Measurements from ENCODE around the gene LASP1NB.

Gene LASP1NB

DNA sequence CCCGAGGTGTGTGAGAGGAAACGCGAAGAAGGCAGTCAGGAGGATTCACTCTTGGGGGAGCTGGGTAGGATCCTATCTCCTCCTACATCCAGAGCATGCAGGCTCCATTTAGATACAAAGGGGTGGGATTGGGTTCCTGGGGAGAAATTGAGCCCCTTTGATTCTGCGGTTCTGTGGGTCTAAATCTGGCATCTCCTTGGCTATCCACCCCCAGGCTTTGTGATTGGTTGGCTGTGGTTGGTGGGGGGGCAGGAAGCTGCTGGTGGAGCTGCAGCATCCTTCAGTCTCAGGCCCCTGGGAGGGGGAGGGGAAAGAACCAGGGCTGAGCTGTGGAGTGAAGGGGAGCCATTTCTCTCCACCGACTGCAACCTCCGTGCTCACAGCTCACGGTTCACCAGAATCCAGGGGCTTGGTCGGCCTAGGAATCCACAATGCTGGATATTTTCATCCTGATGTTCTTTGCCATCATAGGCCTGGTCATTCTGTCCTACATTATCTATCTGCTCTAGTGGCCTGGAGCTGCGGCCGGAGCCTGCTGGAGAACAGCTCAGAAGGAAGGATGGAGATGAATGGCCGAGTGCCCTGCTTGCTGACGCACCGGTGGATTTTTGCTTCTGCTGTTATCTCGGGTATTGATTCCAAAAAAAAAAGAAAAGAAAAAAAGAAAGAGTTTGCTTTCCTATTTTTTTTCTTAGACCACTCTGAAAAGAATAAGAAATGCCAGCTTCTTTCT, at the start of gene LASP1NB:
TSS of gene LASP1NB (plus strand) at position 352 of the 733 bp plus-strand sequence.
- no peak for DNase-seq (ENCODE audit: low read depth in 1 of 2, low spot score in 1 of 2)

DNA sequence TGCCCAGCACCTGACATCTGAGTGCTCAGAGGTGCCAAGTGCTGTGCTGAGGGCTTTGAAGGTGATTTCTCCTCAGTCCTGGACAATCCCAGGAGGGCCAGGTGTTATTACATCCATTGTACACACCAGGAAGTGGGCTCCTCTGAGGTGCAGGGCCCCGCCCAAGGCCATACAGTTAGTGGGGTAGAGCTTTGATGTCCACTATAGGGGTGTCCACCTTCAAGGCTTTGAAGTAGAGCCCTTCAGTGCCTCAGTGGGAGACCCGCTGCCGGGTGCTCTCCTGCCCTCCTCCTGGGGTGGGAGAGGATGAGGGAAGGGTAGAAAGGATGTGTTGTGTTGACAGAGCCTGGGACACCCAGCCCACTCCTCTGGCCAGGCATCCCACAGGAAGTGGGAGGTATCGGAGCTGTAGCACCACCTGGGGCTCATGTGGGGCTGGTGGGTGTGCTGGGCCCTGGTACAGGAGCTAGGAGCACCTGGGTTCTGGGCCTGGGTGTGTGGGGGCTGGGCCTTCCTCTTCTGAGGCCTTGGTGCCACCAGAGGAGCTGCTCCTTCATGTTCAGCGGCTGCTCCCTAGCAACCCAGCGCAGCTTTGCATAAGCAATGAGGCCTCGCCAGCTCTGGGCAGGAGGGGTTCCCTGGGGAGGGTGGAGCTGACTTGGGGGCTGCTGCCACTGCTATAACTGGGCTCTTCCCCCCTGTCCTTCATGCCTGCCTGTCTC, 48.1 kb upstream of the LASP1NB start:
- no peak for DNase-seq (ENCODE audit: low read depth in 1 of 2, low spot score in 1 of 2)

DNA sequence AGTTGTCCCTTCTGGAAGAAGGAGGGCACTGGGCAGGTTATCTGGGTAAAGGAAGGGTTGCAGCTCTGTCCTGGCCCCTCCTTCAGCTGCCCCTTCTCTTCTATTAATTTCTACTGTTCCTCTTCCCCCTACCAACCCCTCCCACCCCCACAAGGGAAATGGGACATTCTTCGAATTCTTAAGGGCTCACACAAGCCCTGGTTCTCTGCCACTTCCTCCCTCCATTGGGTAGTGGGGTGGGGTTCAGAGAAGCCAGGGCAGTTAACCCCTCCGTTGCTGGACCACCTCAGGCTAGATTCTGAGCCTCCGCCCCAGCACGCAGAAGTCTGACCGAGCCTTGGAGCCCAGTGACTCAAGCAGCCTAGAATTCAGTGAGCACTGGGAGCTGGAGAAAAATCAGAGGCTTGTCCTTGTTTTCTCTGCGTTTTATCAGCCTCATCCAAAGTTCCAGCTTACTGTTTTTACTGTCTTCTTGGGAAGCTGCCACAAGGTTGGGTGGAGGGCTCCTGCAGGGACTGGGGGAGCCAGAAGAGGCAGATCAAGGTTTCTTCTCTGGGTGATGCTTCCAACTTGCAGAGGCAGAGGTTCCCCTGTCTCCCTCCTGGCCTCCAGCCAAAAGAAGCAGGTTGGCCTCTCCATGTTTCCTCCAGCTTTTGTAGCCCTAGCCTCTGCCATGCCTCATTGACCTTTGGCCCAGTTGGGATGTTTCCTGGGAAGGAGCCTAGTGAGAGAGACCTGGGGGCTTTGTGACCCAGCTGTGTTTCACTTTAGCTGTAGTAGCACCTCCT, 45.3 kb upstream of the LASP1NB start:
- no peak for DNase-seq (ENCODE audit: low read depth in 1 of 2, low spot score in 1 of 2)

DNA sequence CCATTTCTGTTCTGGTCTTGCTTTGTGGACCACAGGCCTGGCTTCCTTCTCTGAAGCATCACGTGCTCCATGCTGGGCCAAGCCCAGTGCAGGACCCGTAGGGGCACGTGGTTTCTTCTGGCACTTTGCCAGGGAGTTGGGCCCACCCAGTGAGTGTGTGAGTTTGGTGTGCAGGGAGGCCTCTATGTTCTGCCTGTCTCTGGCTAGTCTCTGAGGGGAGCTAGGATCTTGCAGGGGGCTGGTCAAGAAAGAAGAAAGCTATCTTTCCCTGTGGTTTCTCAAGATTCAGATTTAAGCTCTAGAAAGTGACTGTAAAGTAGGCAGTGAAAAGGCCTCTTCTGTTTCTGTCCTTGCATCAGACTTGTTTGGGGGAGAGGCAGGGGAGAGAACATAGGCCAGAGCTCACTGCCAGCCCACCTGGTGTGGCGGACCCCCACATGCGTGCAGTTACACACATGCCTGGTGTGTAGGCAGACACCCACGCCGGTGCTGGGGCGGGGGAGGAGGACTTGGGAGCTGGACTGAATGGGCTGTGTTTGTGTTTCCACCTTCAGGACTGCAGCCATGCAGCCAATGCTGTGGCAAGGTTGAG, 43.7 kb upstream of the LASP1NB start:
- DNase-seq (ENCODE audit: low read depth in 1 of 2, low spot score in 1 of 2) = no peak

DNA sequence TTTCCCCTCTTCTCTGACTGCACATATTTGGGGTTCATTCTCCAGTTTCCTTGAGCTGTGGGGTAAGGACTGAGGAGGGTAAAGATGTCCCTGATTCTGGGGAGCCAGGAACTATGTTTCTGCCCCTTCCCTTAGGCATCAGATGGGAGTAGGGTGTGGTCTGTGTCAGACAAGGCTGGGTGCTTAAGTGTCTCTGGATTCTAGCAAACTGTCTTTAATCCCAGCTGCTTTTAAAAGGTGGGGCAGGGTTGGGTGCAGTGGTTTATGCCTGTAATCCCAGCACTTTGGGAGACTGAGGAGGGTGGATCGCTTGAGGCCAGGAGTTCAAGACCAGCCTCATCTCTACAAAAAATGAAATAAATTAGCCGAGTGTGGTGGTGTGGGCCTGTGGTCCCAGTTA, 42.5 kb upstream of the LASP1NB start:
- DNase-seq (ENCODE audit: low read depth in 1 of 2, low spot score in 1 of 2) = no peak

DNA sequence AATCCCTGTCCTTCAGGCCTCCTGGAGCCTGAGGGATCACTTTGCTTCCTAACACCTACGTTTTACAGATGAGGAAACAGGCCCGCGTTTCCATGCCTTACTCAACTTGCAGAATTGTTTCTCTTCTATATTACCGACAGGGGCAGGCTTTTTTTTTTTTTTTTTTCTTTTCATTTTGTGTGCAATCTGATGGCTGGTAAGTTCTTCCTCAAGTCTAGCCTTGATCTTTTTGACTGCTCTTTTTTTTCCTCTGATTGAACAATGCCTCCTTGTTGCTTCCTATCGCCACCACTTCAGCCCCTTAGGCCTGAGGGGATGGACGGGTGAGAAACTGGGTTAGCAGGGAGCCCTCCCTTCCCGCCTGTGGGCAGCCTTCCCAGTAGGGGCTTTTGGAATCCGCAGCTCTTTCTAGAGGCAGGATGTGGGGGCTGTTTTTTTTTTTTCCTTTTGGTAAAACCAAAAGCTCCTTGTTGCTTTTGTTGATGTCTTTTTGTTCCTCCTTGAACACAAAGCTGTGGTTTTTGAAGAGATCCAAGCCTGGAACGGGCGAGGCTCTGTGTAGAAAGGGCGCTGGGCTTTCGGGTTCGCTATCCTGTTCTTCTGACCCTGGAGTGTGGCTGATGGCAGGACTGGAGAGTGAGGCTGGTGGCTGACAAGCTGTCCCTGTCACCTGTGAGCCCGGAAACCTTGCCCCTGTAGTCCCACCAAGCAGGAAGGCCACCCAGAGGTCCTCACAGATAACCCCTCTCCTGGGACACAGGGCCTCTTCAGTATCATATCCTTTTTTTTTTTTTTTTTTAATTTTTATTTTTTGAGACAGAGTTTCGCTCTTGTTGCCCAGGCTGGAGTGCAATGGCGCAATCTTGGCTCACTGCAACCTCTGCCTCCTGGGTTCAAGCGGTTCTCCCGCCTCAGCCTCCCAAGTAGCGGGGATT, 41.6 kb upstream of the LASP1NB start:
- no peak for DNase-seq (ENCODE audit: low read depth in 1 of 2, low spot score in 1 of 2)

DNA sequence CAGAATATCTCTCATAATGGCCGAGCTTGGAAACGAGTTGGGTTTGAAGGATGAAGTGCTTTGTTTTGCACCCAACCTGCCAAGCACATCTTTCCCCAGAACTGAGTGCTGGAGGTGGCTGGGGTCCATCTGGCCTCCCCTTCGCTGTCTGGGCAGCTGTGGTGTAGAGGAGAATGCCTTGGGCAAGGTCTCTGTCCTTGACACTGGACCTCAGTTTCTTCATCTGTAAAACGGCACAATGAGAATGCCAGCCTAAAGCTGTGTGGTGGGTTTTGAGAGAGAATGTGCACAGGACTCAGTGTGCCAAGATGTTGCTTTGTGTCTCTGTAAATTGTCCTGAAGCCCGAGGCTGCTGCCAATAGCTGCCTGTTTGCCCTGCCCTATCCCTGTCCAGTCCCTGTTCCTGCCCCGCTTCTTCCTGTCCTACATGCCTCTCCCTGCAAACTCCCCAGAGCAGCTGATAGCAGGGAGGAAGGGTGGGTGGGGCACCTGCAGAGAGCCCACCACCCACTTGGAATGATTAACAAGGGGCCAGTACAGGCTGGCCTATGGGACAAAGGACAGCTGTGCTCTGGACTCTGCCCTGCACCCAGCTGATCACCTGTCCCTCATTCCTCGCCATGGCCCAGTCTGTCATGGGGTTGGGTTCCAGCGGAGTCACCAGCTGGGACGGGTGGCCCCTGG, 40.2 kb upstream of the LASP1NB start:
- DNase-seq (ENCODE audit: low read depth in 1 of 2, low spot score in 1 of 2) = no peak

DNA sequence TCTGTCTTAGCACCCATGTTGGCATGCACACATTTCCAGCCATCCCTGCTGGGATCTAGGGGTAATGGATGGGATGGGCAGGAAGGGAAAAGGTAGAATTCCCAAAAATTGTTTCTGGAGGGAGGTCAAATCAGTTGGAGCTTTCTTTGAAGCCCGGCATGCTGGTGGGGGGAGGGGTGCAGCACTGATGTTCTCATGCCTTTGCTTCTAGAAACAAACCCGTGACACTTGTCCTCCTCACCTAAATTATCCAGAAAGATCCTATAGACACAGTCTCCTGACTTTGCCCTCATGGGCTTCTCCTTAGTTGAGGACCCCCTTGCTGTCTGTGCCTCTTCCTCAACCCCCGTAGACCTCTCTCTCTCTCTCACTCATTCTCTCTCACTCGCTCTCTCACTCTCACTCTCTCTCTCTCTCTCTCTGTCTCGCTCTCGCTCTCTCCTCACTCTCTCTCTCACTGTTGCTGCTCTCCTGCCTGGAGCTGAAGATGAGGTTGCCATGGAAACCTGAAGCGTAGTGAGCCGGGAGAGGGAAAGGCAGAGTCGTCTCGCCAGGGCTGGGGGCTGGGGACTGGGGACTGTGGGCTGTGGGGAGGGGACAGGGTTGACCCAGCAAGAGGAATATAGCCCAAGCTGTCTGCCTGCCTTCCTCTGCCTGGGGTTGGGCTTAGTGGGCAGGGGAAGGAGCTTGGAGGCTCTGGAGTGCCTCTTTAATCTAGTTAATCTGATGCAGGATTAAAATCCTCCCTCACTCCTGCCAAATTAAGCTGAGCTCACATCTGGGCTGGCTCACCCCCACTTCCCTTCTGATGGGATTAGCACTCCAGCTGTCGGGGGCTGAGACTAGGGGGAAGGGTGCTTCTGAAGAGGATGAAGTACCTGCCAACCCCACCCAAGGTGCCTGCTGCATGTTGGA, 39.4 kb upstream of the LASP1NB start:
- DNase-seq (ENCODE audit: low read depth in 1 of 2, low spot score in 1 of 2) = no peak

DNA sequence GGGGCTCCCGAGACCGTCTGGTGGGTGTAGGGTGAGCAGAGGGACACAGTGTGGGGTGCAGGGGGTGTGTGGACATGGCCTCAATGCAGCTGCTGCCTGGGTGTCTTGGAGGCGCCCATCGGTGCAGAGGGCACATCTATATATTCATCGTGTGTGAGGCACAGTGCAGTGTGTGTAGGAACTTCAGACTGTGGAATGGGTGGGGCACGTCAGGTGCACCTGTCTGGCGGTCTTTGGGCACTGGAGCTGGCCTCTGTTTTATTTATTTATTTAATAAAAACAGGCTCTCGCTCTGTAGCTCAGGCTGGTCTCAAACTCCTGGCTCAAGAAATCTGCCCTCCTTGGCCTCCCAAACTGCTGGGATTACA, 38.8 kb upstream of the LASP1NB start:
- no peak for DNase-seq (ENCODE audit: low read depth in 1 of 2, low spot score in 1 of 2)

DNA sequence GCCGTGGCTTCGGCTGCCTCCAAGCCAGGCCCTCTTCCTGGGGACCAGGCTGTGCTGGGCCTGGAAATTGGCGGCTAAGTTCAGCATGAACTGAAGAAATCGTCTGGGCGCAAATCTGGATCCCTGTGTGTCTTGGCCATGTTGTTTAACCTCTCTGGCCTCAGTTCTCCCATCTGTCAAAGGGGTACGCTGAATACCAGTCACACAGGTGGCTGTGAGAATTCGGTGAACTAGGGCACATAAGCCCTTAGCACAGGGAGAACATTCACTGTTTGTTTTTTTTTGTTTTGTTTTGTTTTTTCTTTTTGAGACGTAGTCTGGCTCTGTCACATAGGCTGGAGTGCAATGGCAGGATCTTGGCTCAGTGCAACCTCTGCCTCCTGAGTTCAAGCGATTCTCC, 36.6 kb upstream of the LASP1NB start:
- no peak for DNase-seq (ENCODE audit: low read depth in 1 of 2, low spot score in 1 of 2)

DNA sequence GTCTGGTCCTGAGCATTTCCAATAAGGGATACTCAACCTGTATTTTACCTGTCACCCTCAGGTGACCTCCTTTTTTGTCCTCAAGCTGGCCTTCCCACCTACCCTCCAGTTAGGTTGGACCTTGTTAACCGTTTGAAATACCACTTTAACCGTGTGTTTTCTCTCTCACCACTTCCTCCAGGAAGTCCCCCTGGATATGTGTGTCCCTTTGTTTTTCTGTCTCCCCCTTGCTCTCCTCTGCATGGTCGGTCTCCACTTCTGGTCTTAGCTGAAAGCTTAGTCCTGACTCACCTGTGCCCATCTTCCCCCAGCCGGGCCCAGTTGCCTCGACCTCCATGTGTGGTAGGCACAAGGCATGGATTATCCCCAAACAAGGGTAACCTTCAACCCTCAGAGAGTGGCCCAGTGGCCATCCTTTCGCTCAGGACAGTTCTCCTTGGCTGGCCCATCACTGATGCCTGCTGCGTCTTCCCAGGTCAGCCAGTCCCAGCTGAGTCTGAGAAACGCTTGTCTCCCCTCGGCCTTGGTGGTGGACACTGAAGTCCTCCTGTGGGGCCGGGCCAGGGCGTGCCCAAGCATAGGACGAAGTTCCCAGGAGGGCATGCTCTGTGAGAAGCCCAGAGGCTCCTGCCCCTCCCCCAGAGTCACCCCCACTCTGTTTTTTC, 35.5 kb upstream of the LASP1NB start:
- no peak for DNase-seq (ENCODE audit: low read depth in 1 of 2, low spot score in 1 of 2)

DNA sequence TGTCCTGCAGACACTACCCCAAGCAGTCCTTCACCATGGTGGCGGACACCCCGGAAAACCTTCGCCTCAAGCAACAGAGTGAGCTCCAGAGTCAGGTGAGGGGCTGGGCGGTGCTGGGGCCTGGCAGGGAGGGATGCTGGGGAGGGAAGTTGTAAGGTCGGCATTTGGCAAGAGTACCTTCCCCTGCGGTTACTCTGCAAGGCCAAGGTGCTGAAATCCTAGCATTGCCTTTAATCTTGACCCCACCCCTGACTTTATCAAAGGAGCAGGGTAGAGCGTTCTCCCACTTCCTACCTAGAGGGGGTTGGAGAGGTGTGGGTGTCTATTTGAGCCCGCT, 35.0 kb upstream of the LASP1NB start:
- no peak for DNase-seq (ENCODE audit: low read depth in 1 of 2, low spot score in 1 of 2)

DNA sequence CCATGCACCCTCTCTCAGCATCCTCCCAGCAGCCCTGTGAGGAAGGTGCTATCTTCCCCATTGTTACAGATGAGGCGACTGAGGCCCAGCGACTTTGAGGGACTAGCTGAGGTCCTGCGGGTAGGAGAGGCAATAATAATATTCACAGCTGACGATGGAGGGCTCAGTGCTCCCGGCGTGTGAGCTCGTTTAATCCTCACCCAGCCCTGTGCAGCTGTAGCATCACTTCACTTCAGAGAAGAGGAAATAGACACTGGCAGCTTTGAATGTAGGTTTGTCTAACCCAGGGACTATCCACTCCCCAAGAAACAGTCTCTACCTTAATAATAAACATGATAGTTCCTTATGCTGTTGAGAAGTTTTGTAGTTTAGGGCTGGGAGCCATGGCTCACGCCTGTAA, 34.0 kb upstream of the LASP1NB start:
- DNase-seq (ENCODE audit: low read depth in 1 of 2, low spot score in 1 of 2) = no peak

DNA sequence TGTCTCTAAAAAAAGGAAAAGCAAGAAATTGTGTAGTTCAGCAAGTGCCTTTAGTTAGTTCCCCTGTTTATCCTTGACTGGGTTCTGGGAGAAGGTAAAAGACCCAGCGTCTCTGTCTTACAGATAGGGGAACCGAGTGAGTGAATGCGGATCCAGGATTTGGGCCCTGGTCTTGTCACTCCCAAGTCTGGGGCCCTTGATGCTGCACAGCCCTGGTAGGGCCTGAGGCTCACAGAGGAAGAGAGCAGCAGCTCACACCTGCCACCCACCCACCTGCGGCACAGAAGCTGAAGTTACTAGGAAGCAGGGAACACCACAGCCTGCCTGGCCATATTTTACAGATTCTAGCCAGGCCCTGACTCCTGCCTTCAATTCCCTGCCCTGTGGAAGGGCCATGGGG, 33.3 kb upstream of the LASP1NB start:
- DNase-seq (ENCODE audit: low read depth in 1 of 2, low spot score in 1 of 2) = no peak

DNA sequence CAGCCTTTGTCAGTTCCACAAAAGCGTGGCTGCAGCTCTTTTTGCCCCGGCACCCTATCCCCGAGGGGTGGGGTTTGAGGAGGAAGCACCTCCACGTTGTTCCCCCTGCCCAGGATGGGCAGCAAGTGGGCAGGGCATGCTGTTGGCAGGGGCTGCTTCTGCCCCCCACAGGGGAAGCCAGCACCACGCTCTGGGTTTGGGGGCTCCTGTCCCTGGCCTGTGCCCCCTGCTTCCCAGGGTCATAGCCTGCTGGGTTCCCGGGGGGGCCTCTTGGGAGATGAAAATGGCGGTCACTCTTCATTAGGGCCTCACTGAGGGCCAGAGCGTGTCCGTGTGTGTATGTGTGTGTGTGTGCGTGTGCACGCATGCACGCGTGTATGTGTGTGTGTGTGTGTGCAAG, 32.8 kb upstream of the LASP1NB start:
- no peak for DNase-seq (ENCODE audit: low read depth in 1 of 2, low spot score in 1 of 2)

DNA sequence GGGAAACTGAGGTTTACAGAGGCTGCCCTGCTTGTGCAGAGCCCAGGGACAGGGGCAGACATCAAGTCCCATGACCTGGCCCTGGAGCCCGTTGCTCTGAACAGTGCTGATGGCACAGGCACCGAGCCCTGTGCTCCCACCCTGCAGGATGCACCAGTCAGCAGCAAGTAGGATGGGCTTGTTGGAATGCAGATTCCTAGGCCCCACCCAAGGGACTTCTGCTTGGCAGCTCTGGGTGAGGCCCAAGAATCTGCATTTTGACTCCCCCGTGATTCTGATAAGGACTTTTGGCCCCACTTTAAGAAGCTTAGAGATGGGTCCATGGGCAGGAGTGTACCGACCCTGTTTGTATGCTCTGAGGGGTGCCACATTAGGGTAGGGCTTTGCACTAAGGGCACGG, 32.3 kb upstream of the LASP1NB start:
- DNase-seq (ENCODE audit: low read depth in 1 of 2, low spot score in 1 of 2) = no peak

DNA sequence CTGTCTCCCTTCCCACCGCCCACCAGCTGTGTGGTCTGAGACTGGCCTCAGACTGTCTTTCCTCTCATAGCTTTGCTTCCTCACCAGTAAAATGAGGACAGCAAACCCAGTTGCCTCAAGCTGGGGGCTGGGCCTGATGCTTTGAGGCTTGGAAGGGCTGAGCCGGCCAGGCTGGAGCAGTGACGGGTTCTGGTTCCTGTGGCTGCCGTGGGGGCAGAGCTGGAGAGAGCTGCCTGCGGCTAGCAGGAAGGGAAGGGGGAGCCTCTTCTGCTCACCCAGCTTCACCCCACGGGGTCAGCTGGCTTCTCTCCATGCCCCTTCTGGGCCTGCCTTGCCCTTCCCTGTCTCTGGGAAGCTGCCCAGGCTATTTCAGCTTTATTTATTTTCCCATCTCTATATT, 31.8 kb upstream of the LASP1NB start:
- no peak for DNase-seq (ENCODE audit: low read depth in 1 of 2, low spot score in 1 of 2)

DNA sequence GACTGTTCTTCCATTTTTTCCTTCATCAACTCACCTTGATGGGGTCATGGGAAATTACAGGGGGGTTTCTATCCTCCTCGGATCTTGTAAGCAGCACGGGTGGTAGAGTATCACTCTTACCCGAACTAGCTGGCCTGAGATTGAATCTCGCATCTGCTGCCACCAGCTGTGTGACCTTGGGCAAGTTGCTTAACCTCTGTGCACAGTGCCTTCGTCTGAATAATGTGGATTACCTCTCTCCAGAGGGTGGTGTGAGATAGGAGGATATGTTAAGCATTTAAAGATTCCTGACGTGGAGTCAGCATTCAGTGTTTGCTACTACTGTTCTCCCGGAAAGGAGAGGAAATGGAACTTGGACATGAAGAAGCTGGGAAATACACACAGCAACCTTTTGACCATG, 31.1 kb upstream of the LASP1NB start:
- no peak for DNase-seq (ENCODE audit: low read depth in 1 of 2, low spot score in 1 of 2)

All from activated T-helper 1 cell treated with anti-CD3 and anti-CD28 coated beads, Interleukin-2, amount 50 U/mL, for 16 hours (primary cell).